Mesendoderm (in vitro differentiated cells): ENCODE results near the gene CCDC14.

Experiments
- DNase-seq: peaks from one replicate; pipeline ENCODE4 v3.0.0; 2013
- H2AK5ac ChIP-seq: 2 replicates; pipeline ENCODE4 v1.6.1; 2013; ENCODE audit warnings: low read length, inconsistent platforms
- H2BK120ac ChIP-seq: 2 replicates; pipeline ENCODE4 v1.6.1; 2013; ENCODE audit warnings: low read depth, mild to moderate bottlenecking, low read length, moderate library complexity, mixed read lengths
- H2BK15ac ChIP-seq: replicated peaks from 2 replicates; pipeline ENCODE4 v1.6.1; 2013; ENCODE audit warnings: low read depth, mild to moderate bottlenecking, moderate library complexity
- H2BK5ac ChIP-seq: 2 replicates; pipeline ENCODE4 v1.6.1; 2013; ENCODE audit warnings: low read length, inconsistent platforms
- H3K18ac ChIP-seq: 2 replicates; pipeline ENCODE4 v1.6.1; 2013; ENCODE audit warnings: mild to moderate bottlenecking, low read length, mixed read lengths
- H3K23ac ChIP-seq: one replicate; pipeline ENCODE4 v1.6.1; 2013; ENCODE audit warnings: low read length
- H3K27ac ChIP-seq: 2 replicates; pipeline ENCODE4 v1.5.1; 2013; ENCODE audit warnings: low read depth, mild to moderate bottlenecking, inconsistent platforms, low read length, moderate library complexity
- H3K27me3 ChIP-seq: 2 replicates; pipeline ENCODE4 v1.6.1; 2013; ENCODE audit warnings: low read length, control low read depth, mild to moderate bottlenecking, inconsistent platforms; ENCODE audit not compliant: insufficient read depth, poor library complexity
- H3K36me3 ChIP-seq: 2 replicates; pipeline ENCODE4 v1.6.1; 2013; ENCODE audit warnings: low read length, inconsistent platforms; ENCODE audit not compliant: control insufficient read depth, insufficient read depth
- H3K4ac ChIP-seq: one replicate; pipeline ENCODE4 v1.6.1; 2013; ENCODE audit warnings: low read depth, mild to moderate bottlenecking, low read length, moderate library complexity
- H3K4me1 ChIP-seq: 2 replicates; pipeline ENCODE4 v1.6.1; 2013; ENCODE audit warnings: low read depth, low read length, inconsistent platforms; ENCODE audit not compliant: control insufficient read depth
- H3K4me2 ChIP-seq: 2 replicates; pipeline ENCODE4 v1.6.1; 2013; ENCODE audit warnings: low read length
- H3K4me3 ChIP-seq: 2 replicates; pipeline ENCODE4 v1.5.1; 2013; ENCODE audit warnings: mild to moderate bottlenecking, low read length
- H3K56ac ChIP-seq: one replicate; pipeline ENCODE4 v1.6.1; 2013; ENCODE audit warnings: low read length
- H3K79me1 ChIP-seq: 2 replicates; pipeline ENCODE4 v1.6.1; 2013; ENCODE audit warnings: low read length, inconsistent platforms
- H3K79me2 ChIP-seq: 2 replicates; pipeline ENCODE4 v1.6.1; 2013; ENCODE audit warnings: mild to moderate bottlenecking, low read length; ENCODE audit not compliant: control insufficient read depth, insufficient read depth
- H3K9ac ChIP-seq: 2 replicates; pipeline ENCODE4 v1.6.1; 2013; ENCODE audit warnings: low read length, inconsistent platforms
- H4K5ac ChIP-seq: one replicate; pipeline ENCODE4 v1.6.1; 2013; ENCODE audit warnings: low read length
- H4K8ac ChIP-seq: one replicate; pipeline ENCODE4 v1.6.1; 2013; ENCODE audit warnings: low read depth, mild to moderate bottlenecking, control low read depth, low read length, moderate library complexity
- WGBS: extraction: QIAGEN DNeasy Blood & Tissue Kit; methylation state at CpG from one replicate; pipeline ENCODE4 v1.1.7; 2013; ENCODE audit warnings: low lambda C conversion rate, missing lambda C conversion rate; ENCODE audit not compliant: insufficient coverage; ENCODE audit errors: extremely low coverage; 5-methylcytosine and 5-hydroxymethylcytosine counted together

CCDC14 gene

GRCh38 chr3:123934250-123934649 lies 26.8 kb downstream of the CCDC14 start:
- H2BK15ac ChIP-seq: no peak overlapping the region
- no peak overlapping the region for H3K27ac ChIP-seq
- no peaks in the 10 kb centered on the region for H3K79me2 ChIP-seq
- no peak overlapping the region for H3K56ac ChIP-seq
- no peak overlapping the region for H4K5ac ChIP-seq
- H3K79me1 ChIP-seq: no peaks in the 10 kb centered on the region
- no CpG with 5 or more reads among the region's 2 CpGs for WGBS
- H3K36me3 ChIP-seq: peaks cover 3% of the 10 kb centered on the region
- no peak overlapping the region for H2BK120ac ChIP-seq
- H3K4ac ChIP-seq: no peak overlapping the region
- H3K23ac ChIP-seq: no peak overlapping the region
- no peaks in the 10 kb centered on the region for H3K27me3 ChIP-seq
- no peak overlapping the region for H2AK5ac ChIP-seq
- no peak overlapping the region for H4K8ac ChIP-seq
- no peaks in the 10 kb centered on the region for H3K4me1 ChIP-seq
- no peak overlapping the region for H2BK5ac ChIP-seq
- H3K4me3 ChIP-seq: no peak overlapping the region
- DNase-seq: no peak
- H3K4me2 ChIP-seq: no peak overlapping the region
- no peak overlapping the region for H3K9ac ChIP-seq
- H3K18ac ChIP-seq: no peak overlapping the region

GRCh38 chr3:123930445-123930844 lies 30.6 kb downstream of the CCDC14 start:
- Histone ChIP-seq H3K18ac (no peak overlapping the region), H3K4me2 (no peak overlapping the region), H3K36me3 (peaks cover 3% of the 10 kb centered on the region), H3K4ac (no peak overlapping the region), H3K23ac (no peak overlapping the region), H3K4me3 (no peak overlapping the region), H3K27me3 (no peaks in the 10 kb centered on the region), H4K5ac (no peak overlapping the region), H3K27ac (no peak overlapping the region), H3K9ac (no peak overlapping the region), H2BK5ac (no peak overlapping the region), H2BK15ac (no peak overlapping the region), H3K79me2 (no peaks in the 10 kb centered on the region), H3K79me1 (no peaks in the 10 kb centered on the region), H2AK5ac (no peak overlapping the region), H4K8ac (no peak overlapping the region), H3K56ac (no peak overlapping the region), H2BK120ac (no peak overlapping the region), H3K4me1 (no peaks in the 10 kb centered on the region)
- DNase-seq: no peak

- no peaks in the 10 kb centered on the region for H3K4me1 ChIP-seq
- H2AK5ac ChIP-seq: no peak overlapping the region
- peaks cover 3% of the 10 kb centered on the region for H3K36me3 ChIP-seq
- H3K56ac ChIP-seq: no peak overlapping the region
- no peak overlapping the region for H3K27ac ChIP-seq
- no peak overlapping the region for H3K23ac ChIP-seq
- no peaks in the 10 kb centered on the region for H3K79me1 ChIP-seq
- H3K18ac ChIP-seq: no peak overlapping the region
- H3K27me3 ChIP-seq: no peaks in the 10 kb centered on the region
- WGBS: no CpG with 5 or more reads among the region's 9 CpGs
- no peak for DNase-seq
- no peak overlapping the region for H4K8ac ChIP-seq
- H2BK120ac ChIP-seq: no peak overlapping the region
- no peak overlapping the region for H2BK15ac ChIP-seq
- no peaks in the 10 kb centered on the region for H3K79me2 ChIP-seq
- no peak overlapping the region for H2BK5ac ChIP-seq
- no peak overlapping the region for H3K4me2 ChIP-seq
- no peak overlapping the region for H3K4me3 ChIP-seq
- H4K5ac ChIP-seq: no peak overlapping the region
- no peak overlapping the region for H3K9ac ChIP-seq
- no peak overlapping the region for H3K4ac ChIP-seq
These were observed 31.7 kb downstream of the CCDC14 start for GRCh38 chr3:123929325-123929724.

- no peak overlapping the region for H4K8ac ChIP-seq
- no peak overlapping the region for H3K4me2 ChIP-seq
- no peak for DNase-seq
- H2AK5ac ChIP-seq: no peak overlapping the region
- no peak overlapping the region for H2BK5ac ChIP-seq
- no peak overlapping the region for H3K18ac ChIP-seq
- no peak overlapping the region for H3K4me3 ChIP-seq
- no peak overlapping the region for H3K23ac ChIP-seq
- H4K5ac ChIP-seq: no peak overlapping the region
- no peaks in the 10 kb centered on the region for H3K79me1 ChIP-seq
- H3K27me3 ChIP-seq: no peaks in the 10 kb centered on the region
- H3K27ac ChIP-seq: no peak overlapping the region
- H3K79me2 ChIP-seq: no peaks in the 10 kb centered on the region
- no peak overlapping the region for H3K9ac ChIP-seq
- H2BK15ac ChIP-seq: no peak overlapping the region
- no peaks in the 10 kb centered on the region for H3K4me1 ChIP-seq
- H3K4ac ChIP-seq: no peak overlapping the region
- no peak overlapping the region for H3K56ac ChIP-seq
- peaks cover 3% of the 10 kb centered on the region for H3K36me3 ChIP-seq
- H2BK120ac ChIP-seq: no peak overlapping the region
These were observed 34.6 kb downstream of the CCDC14 start for GRCh38 chr3:123926396-123926795.

GRCh38 chr3:123920868-123921267 lies 40.2 kb downstream of the CCDC14 start:
- Histone ChIP-seq H4K8ac (no peak overlapping the region), H3K79me1 (no peaks in the 10 kb centered on the region), H3K4me1 (no peaks in the 10 kb centered on the region), H2BK15ac (no peak overlapping the region), H3K4me2 (no peak overlapping the region), H3K18ac (no peak overlapping the region), H3K4me3 (no peak overlapping the region), H4K5ac (no peak overlapping the region), H2BK120ac (no peak overlapping the region), H3K9ac (no peak overlapping the region), H2BK5ac (no peak overlapping the region), H3K4ac (no peak overlapping the region), H3K23ac (no peak overlapping the region), H3K27ac (no peak overlapping the region), H3K36me3 (no peaks in the 10 kb centered on the region), H3K27me3 (no peaks in the 10 kb centered on the region), H3K56ac (no peak overlapping the region), H3K79me2 (no peaks in the 10 kb centered on the region), H2AK5ac (no peak overlapping the region)
- DNase-seq: no peak

- Histone ChIP-seq H3K36me3 (no peaks in the 10 kb centered on the region), H2BK5ac (no peak overlapping the region), H3K27me3 (no peaks in the 10 kb centered on the region), H3K23ac (no peak overlapping the region), H3K4me1 (no peaks in the 10 kb centered on the region), H3K56ac (no peak overlapping the region), H2AK5ac (no peak overlapping the region), H4K5ac (no peak overlapping the region), H3K4ac (no peak overlapping the region), H4K8ac (no peak overlapping the region), H3K27ac (no peak overlapping the region), H2BK15ac (no peak overlapping the region), H3K9ac (no peak overlapping the region), H3K4me2 (no peak overlapping the region), H3K18ac (no peak overlapping the region), H3K79me2 (no peaks in the 10 kb centered on the region), H3K79me1 (no peaks in the 10 kb centered on the region), H3K4me3 (no peak overlapping the region), H2BK120ac (no peak overlapping the region)
- no peak for DNase-seq
- no CpG with 5 or more reads among the region's 1 CpG for WGBS
These were observed 40.6 kb downstream of the CCDC14 start for GRCh38 chr3:123920383-123920782.
